Adrenal gland (tissue), 12 donors: ENCODE data around the gene ARAP2. TPM values are rescaled to one million over a fixed set of nuclear protein-coding genes. Genes with fewer than 3 reads are reported as not detected.

Experiments used
- DNase-seq, 7 donors: peaks; one replicate each; pipeline ENCODE4 v3.0.0-alpha.2; 2019 to 2020
- H3K27ac ChIP-seq, 5 donors: fragments of 200-600 bp; sonication (generic) in 4 of 5; 1 replicate in 3 of 5; 2 replicates in 2 of 5; pipeline versions ENCODE4 v1.5.1 to v1.8.0; 2016 to 2020; ENCODE audit warnings: mild to moderate bottlenecking in 1 of 5
- H3K27me3 ChIP-seq: fragments of 200-600 bp; 2 replicates; pipeline ENCODE4 v1.8.0; 2021
- H3K36me3 ChIP-seq, 2 donors: fragments of 200-600 bp; replicated peaks in 1 of 2; 1 replicate in 1 of 2; 2 replicates in 1 of 2; pipeline versions ENCODE4 v1.5.1 to v1.8.0; 2018 to 2022
- H3K4me1 ChIP-seq, 2 donors: fragments of 200-600 bp; replicated peaks in 1 of 2; 1 replicate in 1 of 2; 2 replicates in 1 of 2; pipeline versions ENCODE4 v1.5.1 to v1.8.0; 2018 to 2021
- H3K4me3 ChIP-seq, 4 donors: fragments of 200-600 bp; sonication (generic) in 3 of 4; one replicate each; pipeline ENCODE4 v1.5.1; 2016 to 2018
- H3K9me3 ChIP-seq, 3 donors: fragments of 200-600 bp; sonication (generic) in 1 of 3; replicated peaks in 1 of 3; 1 replicate in 2 of 3; 2 replicates in 1 of 3; pipeline versions ENCODE4 v1.5.1 to v1.8.0; 2016 to 2021
- CTCF ChIP-seq, 6 experiments: fragments of 450-650 bp in 4 of 6; fragments of 200-600 bp in 2 of 6; sonication (generic) in 1 of 6; IDR thresholded peaks; 1 replicate in 5 of 6; 2 replicates in 1 of 6; pipeline versions ENCODE4 v1.5.1 to v1.8.0; 2016 to 2021; ENCODE audit warnings: antibody characterized with exemption in 6 of 6, mild to moderate bottlenecking in 2 of 6, moderate library complexity in 1 of 6
- POLR2A ChIP-seq, 2 donors: fragments of 450-650 bp; IDR thresholded peaks; one replicate each; pipeline ENCODE4 v1.6.1; 2017; ENCODE audit warnings: antibody characterized with exemption in 2 of 2, mild to moderate bottlenecking in 2 of 2, moderate library complexity in 1 of 2
- WGBS, 4 donors: extraction: QIAGEN DNeasy Blood & Tissue Kit in 2 of 4; methylation state at CpG; one replicate each; pipeline versions ENCODE4 v1.1.5 to v1.1.7; 2013 to 2017; 5-methylcytosine and 5-hydroxymethylcytosine counted together
- intact Hi-C, 2 donors: fragments of 100-400 bp; cut with DNase I; formaldehyde crosslinking; loops; one replicate each; pipeline versions ENCODE4 v1.14.1 to v1.15.0; 2022 to 2023
- polyA plus RNA-seq, 3 donors: library from polyadenylated mRNA; stranded (reverse); fragments of 200-250 nt in 2 of 3; fragments of 350-450 nt in 1 of 3; fragmentation: Illumina TruSeq in 1 of 3; extraction: RNeasy Lipid Tissue Mini Kit (QIAGEN cat#74804) in 1 of 3; gene quantifications; one replicate each; pipeline ENCODE4 v1.2.3, GENCODE V29; 2013 to 2014
- total RNA-seq, 9 donors: library from RNA; depleted of rRNA in 4 of 9; stranded (reverse); fragments of >200 nt in 4 of 9; fragments of 120-200 nt in 1 of 9; fragmentation: NEBNext Ultra II Directional in 1 of 9; extraction: Animal tissue kit (Norgen Biotek cat#: 25700) in 1 of 9; gene quantifications; one replicate each; pipeline versions ENCODE4 v1.1.0 to v1.2.4, GENCODE V29; 2013 to 2023
- donor health status: healthy with polysubstance abuse.
- donor health status: Bipolar disorder and iron deficiency.
- donor health status: DM: yes; HTN: yes; CAD: no.
- donor health status: DM: no; HTN: no; CAD: no.
- donor health status: DM: no; HTN: no; CAD: no.
- donor health status: DM: yes; HTN: yes; CAD: no.

Gene ARAP2
- total and polyA plus RNA-seq, 12 donors: 0.81 to 23.7 (median 4.4) TPM

- Histone ChIP-seq H3K9me3 (no peaks in the 10 kb centered on the region), H3K27ac (no peak overlapping the region), H3K27me3 (no peaks in the 10 kb centered on the region), H3K4me3 (no peak overlapping the region), H3K36me3 (no peaks in the 10 kb centered on the region), H3K4me1 (no peaks in the 10 kb centered on the region)
- 67 to 78% (median 69%) methylated on average over 3 of the region's 3 CpGs for WGBS, 4 donors
- DNase-seq: no peak
- TF ChIP-seq CTCF (IDR thresholded peaks at IDR 0.05): no peak
- TF ChIP-seq POLR2A (IDR thresholded peaks at IDR 0.05): no peak
- intact Hi-C loops: no loop called here
These were observed 163.1 kb downstream of the ARAP2 start for GRCh38 chr4:36081185-36081584.

GRCh38 chr4:36079666-36080065 lies 164.6 kb downstream of the ARAP2 start:
- DNase-seq: no peak
- WGBS, 4 donors: 68 to 76% (median 71%) methylated on average over 2 of the region's 2 CpGs

GRCh38 chr4:36078319-36078718 lies 166.0 kb downstream of the ARAP2 start:
- DNase-seq: no peak
- Histone ChIP-seq H3K4me1 (no peaks in the 10 kb centered on the region), H3K4me3 (no peak overlapping the region), H3K9me3 (no peaks in the 10 kb centered on the region), H3K27me3 (no peaks in the 10 kb centered on the region), H3K36me3 (no peaks in the 10 kb centered on the region), H3K27ac (no peak overlapping the region)
- intact Hi-C loops: no loop called here
- TF ChIP-seq CTCF (IDR thresholded peaks at IDR 0.05) (no peak), POLR2A (IDR thresholded peaks at IDR 0.05) (no peak)
- WGBS, 4 donors: 82 to 85% (median 84%) methylated on average over 4 of the region's 4 CpGs

More at GRCh38 chr4:36079666-36080065, 164.6 kb downstream of the ARAP2 start:
- intact Hi-C loops: no loop called here
- Histone ChIP-seq H3K4me3 (no peak overlapping the region), H3K27me3 (no peaks in the 10 kb centered on the region), H3K4me1 (no peaks in the 10 kb centered on the region), H3K9me3 (no peaks in the 10 kb centered on the region), H3K27ac (no peak overlapping the region), H3K36me3 (no peaks in the 10 kb centered on the region)
- TF ChIP-seq POLR2A (IDR thresholded peaks at IDR 0.05) (no peak), CTCF (IDR thresholded peaks at IDR 0.05) (no peak)

- H3K27me3 ChIP-seq: no peaks in the 10 kb centered on the region
- H3K36me3 ChIP-seq: no peaks in the 10 kb centered on the region
- H3K9me3 ChIP-seq: no peaks in the 10 kb centered on the region
- no peaks in the 10 kb centered on the region for H3K4me1 ChIP-seq
- 58 to 70% (median 63%) methylated on average over 3 of the region's 3 CpGs for WGBS, 4 donors
- intact Hi-C loops: no loop called here
- no peak overlapping the region for H3K4me3 ChIP-seq
- no peak for DNase-seq
- TF ChIP-seq CTCF (IDR thresholded peaks at IDR 0.05) (no peak), POLR2A (IDR thresholded peaks at IDR 0.05) (no peak)
- no peak overlapping the region for H3K27ac ChIP-seq
These were observed 171.8 kb downstream of the ARAP2 start for GRCh38 chr4:36072529-36072928.
